OCI-LY7 (cell line): ENCODE measurements around the gene TMC7. TPM values are rescaled to one million over a fixed set of nuclear protein-coding genes. Genes with fewer than 3 reads are reported as not detected.

Experiments used
- BruUV-seq: library from RNA; stranded (reverse); fragments of 400-500 nt; replicated peaks from 2 replicates; lab custom pipeline; 2021; lab: Mats Ljungman, UMichigan
- CTCF ChIA-PET: fragments of 300-600 bp; sonication (Branson Sonifier 250); formaldehyde crosslinking; loops from one replicate; lab custom pipeline; 2022; ENCODE audit warnings: antibody characterized with exemption; ENCODE audit not compliant: unreplicated experiment; lab: Charles Lee
- POLR2A ChIA-PET: fragments of 300-600 bp; sonication (Branson Sonifier 250); formaldehyde crosslinking; loops from one replicate; lab custom pipeline; 2022; ENCODE audit warnings: antibody characterized with exemption; lab: Charles Lee
- DNase-seq: peaks from one replicate; pipeline ENCODE4 v3.0.0-alpha.2; 2015; ENCODE audit warnings: low spot score
- H2AFZ ChIP-seq: fragments of 200-600 bp; sonication (generic), shearing (Covaris generic); 2 replicates; pipeline ENCODE4 v1.6.1; 2014; ENCODE audit warnings: mild to moderate bottlenecking, antibody characterized with exemption, low read length, moderate library complexity
- H3K27ac ChIP-seq: fragments of 200-600 bp; sonication (generic); 2 replicates; pipeline ENCODE4 v1.5.1; 2014; ENCODE audit warnings: mixed run types, low read depth, mild to moderate bottlenecking, moderate library complexity, low read length, inconsistent platforms; ENCODE audit not compliant: poor library complexity, severe bottlenecking
- H3K36me3 ChIP-seq: fragments of 200-600 bp; sonication (generic); 2 replicates; pipeline ENCODE4 v1.6.1; 2014; ENCODE audit warnings: mild to moderate bottlenecking, antibody characterized with exemption, low read length, moderate library complexity, mixed read lengths; ENCODE audit not compliant: insufficient read depth
- H3K4me1 ChIP-seq: fragments of 200-600 bp; sonication (generic); 2 replicates; pipeline ENCODE4 v1.5.1; 2014; ENCODE audit warnings: mild to moderate bottlenecking, low read length; ENCODE audit not compliant: insufficient read depth, poor library complexity, severe bottlenecking
- H3K4me2 ChIP-seq: fragments of 200-600 bp; sonication (generic); 2 replicates; pipeline ENCODE4 v1.6.1; 2014; ENCODE audit warnings: mild to moderate bottlenecking, low read length
- H3K4me3 ChIP-seq: fragments of 200-600 bp; sonication (generic); 2 replicates; pipeline ENCODE4 v1.5.1; 2014; ENCODE audit warnings: mild to moderate bottlenecking, low read depth, low read length; ENCODE audit not compliant: poor library complexity, severe bottlenecking
- H3K79me2 ChIP-seq: fragments of 200-600 bp; sonication (generic); 2 replicates; pipeline ENCODE4 v1.6.1; 2016; ENCODE audit warnings: low read depth, mild to moderate bottlenecking, low read length, moderate library complexity, mixed read lengths; ENCODE audit not compliant: insufficient read depth
- H3K9me2 ChIP-seq: fragments of 200-600 bp; sonication (generic); 2 replicates; pipeline ENCODE4 v1.6.1; 2016; ENCODE audit warnings: mild to moderate bottlenecking, low read length, mixed read lengths; ENCODE audit not compliant: insufficient read depth
- H3K9me3 ChIP-seq: fragments of 200-600 bp; sonication (generic); 2 replicates; pipeline ENCODE4 v1.6.1; 2014; ENCODE audit warnings: mild to moderate bottlenecking, mixed run types, low read length, mixed read lengths
- H4K20me1 ChIP-seq: fragments of 200-600 bp; sonication (generic); 2 replicates; pipeline ENCODE4 v1.6.1; 2014; ENCODE audit warnings: mild to moderate bottlenecking, antibody characterized with exemption, low read length, moderate library complexity, mixed read lengths; ENCODE audit not compliant: insufficient read depth
- EZH2phosphoT487 ChIP-seq: fragments of 200-600 bp; sonication (generic); IDR thresholded peaks from 2 replicates; pipeline ENCODE4 v1.6.1; 2018; ENCODE audit warnings: low read depth, borderline replicate concordance, mild to moderate bottlenecking, mixed run types, antibody characterized with exemption, low read length, moderate library complexity, mixed read lengths
- intact Hi-C: fragments of 100-400 bp; cut with micrococcal nuclease; formaldehyde crosslinking; loops from one replicate; pipeline ENCODE4 v1.10.0; 2022; ENCODE audit not compliant: unreplicated experiment
- total RNA-seq, 2 experiments: library from RNA; depleted of rRNA in 1 of 2; stranded (reverse); fragments of >200 nt in 1 of 2; shearing (Covaris generic) in 1 of 2; gene quantifications; 2 replicates each; pipeline ENCODE4 v1.2.3, GENCODE V29; 2014 to 2022
- TF ChIP-seq, protein P1 (sequence below): fragments of 200-600 bp; sonication (generic); conservative IDR thresholded peaks from 2 replicates; pipeline ENCODE4 v1.5.1; 2014; ENCODE audit warnings: mild to moderate bottlenecking, antibody characterized with exemption, low read length, moderate library complexity, mixed read lengths

Gene TMC7
- total RNA-seq, 2 experiments from 2014 or later: not detected

DNA sequence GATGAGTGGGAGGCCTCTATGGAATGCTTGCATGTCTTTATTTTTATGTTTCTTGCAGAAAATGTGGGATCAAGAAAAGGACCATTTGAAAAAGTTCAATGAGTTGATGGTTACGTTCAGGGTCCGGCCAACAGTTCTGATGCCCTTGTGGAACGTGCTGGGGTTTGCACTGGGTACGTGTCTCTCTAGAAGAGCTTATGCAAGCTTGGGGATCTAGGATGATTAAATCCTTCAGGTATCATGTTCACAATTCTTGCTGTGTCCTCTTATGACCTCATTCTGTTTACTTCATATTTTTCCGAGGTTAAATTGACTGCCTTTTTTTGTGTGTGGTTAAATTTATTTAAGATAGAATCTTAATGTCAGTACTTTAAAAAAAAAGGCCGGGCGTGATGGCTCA lies 90.1 kb downstream of the TMC7 start:
- Histone ChIP-seq H3K4me1 (peaks cover 4% of the 10 kb centered on the region), H3K4me3 (no peak overlapping the region), H4K20me1 (no peaks in the 10 kb centered on the region), H3K79me2 (peaks cover 2% of the 10 kb centered on the region; the same call in 1 of the 2 replicates), H3K4me2 (no peak overlapping the region), H3K9me2 (no peaks in the 10 kb centered on the region), H2AFZ (no peak overlapping the region), H3K9me3 (no peaks in the 10 kb centered on the region), H3K27ac (no peak overlapping the region), H3K36me3 (peaks cover 54% of the 10 kb centered on the region)
- ChIA-PET POLR2A (no interaction called here), CTCF (no interaction called here)
- TF ChIP-seq EZH2phosphoT487: no peak
- TF ChIP-seq, protein P1, sequence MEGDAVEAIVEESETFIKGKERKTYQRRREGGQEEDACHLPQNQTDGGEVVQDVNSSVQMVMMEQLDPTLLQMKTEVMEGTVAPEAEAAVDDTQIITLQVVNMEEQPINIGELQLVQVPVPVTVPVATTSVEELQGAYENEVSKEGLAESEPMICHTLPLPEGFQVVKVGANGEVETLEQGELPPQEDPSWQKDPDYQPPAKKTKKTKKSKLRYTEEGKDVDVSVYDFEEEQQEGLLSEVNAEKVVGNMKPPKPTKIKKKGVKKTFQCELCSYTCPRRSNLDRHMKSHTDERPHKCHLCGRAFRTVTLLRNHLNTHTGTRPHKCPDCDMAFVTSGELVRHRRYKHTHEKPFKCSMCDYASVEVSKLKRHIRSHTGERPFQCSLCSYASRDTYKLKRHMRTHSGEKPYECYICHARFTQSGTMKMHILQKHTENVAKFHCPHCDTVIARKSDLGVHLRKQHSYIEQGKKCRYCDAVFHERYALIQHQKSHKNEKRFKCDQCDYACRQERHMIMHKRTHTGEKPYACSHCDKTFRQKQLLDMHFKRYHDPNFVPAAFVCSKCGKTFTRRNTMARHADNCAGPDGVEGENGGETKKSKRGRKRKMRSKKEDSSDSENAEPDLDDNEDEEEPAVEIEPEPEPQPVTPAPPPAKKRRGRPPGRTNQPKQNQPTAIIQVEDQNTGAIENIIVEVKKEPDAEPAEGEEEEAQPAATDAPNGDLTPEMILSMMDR: no peak
- intact Hi-C loops: no loop called here
- DNase-seq: no peak
- BruUV-seq: no TSS peak

DNA sequence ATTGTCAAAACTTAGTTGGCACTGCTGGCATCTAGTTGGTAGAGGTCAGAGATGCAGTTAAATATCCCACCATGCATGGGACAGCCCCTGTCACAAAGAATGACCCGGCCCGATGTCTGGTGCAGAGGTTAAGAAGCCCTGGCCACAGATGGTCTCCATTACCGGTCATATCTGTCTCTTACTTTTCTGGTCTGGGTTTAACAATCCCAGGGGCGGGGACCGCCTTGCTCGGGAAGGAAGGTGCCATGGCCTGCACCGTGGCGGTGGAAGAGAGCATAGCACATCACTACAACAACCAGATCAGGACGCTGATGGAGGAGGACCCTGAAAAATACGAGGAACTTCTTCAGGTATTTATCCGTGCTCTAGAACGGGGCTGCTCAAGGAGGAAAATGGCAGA lies 91.8 kb downstream of the TMC7 start:
- H3K9me2 ChIP-seq: no peaks in the 10 kb centered on the region
- intact Hi-C loops: no loop called here
- CTCF ChIA-PET: no interaction called here
- H3K27ac ChIP-seq: no peak overlapping the region
- H3K9me3 ChIP-seq: peaks cover 9% of the 10 kb centered on the region; the same call in 1 of the 2 replicates
- BruUV-seq: no TSS peak
- no peaks in the 10 kb centered on the region for H3K4me1 ChIP-seq
- H4K20me1 ChIP-seq: no peaks in the 10 kb centered on the region
- H3K4me2 ChIP-seq: no peak overlapping the region
- no peak for TF ChIP-seq EZH2phosphoT487
- TF ChIP-seq, protein P1: no peak
- H3K79me2 ChIP-seq: no peaks in the 10 kb centered on the region
- no peak overlapping the region for H2AFZ ChIP-seq
- DNase-seq: no peak
- H3K36me3 ChIP-seq: peaks cover 69% of the 10 kb centered on the region
- H3K4me3 ChIP-seq: no peak overlapping the region
- POLR2A ChIA-PET: interaction anchor here (0.6 to 0.7 kb wide), 2 partner anchors 10 to 111 kb away, joined by 3 to 4 read pairs; no protein-coding TSS in a partner anchor

DNA sequence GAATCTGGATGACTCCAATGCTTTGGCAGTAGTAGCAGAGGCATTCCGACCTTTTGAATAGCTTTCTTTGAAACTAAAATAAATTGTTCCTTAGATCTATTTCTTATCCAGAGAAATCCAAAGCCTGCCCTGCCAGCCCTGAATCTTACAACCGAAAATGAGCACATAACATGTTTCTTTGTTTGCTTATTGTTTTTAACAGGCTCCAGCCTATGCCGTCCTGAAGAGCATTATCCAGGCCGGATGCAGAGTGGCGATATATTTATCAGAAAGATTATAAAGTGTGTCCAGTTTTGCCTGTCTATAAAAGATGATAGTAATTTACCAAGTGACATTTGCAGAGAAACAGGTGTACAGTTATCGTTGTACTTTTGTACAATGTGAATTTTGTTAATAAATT lies 94.1 kb downstream of the TMC7 start:
- Histone ChIP-seq H3K4me1 (no peaks in the 10 kb centered on the region), H3K4me2 (no peak overlapping the region), H2AFZ (no peak overlapping the region), H3K27ac (no peak overlapping the region), H3K9me3 (peaks cover 9% of the 10 kb centered on the region; the same call in 1 of the 2 replicates), H3K4me3 (no peak overlapping the region), H3K36me3 (peaks cover 76% of the 10 kb centered on the region), H4K20me1 (no peaks in the 10 kb centered on the region), H3K79me2 (no peaks in the 10 kb centered on the region), H3K9me2 (no peaks in the 10 kb centered on the region)
- ChIA-PET POLR2A (interaction anchor here (0.5 to 0.9 kb wide), 3 partner anchors 27 to 357 kb away, joined by 3 to 4 read pairs (median 3); no protein-coding TSS in a partner anchor), CTCF (no interaction called here)
- BruUV-seq: no TSS peak
- DNase-seq: no peak
- TF ChIP-seq, protein P1: no peak
- no peak for TF ChIP-seq EZH2phosphoT487
- intact Hi-C loops: no loop called here
